ENCODE results near the gene USP10. TPM values are rescaled to one million over a fixed set of nuclear protein-coding genes. Genes with fewer than 3 reads are reported as not detected.

USP10 gene
- total RNA-seq, 1 donor from 2014 or later: 73.4 TPM

- TF ChIP-seq CTCF (conservative IDR thresholded peaks at IDR 0.05; ENCODE audit: low read depth, low read length): no peak
- H3K4me3 ChIP-seq (ENCODE audit: low read depth, low read length): peak within 1 kb of the TSS; percentile 64
- no peak for DNase-seq (ENCODE audit: low read depth)
Measured at GRCh38 chr16:84819644-84820304, 120.0 kb downstream of the USP10 start, which contains the start of gene CRISPLD2. CRISPLD2 (plus strand) TSS chr16:84819985; CDS start chr16:84838496, 18,511 bp downstream.

- H3K4me3 ChIP-seq (ENCODE audit: low read depth, low read length): peak overlapping the region; percentile 64
- TF ChIP-seq CTCF (conservative IDR thresholded peaks at IDR 0.05; ENCODE audit: low read depth, low read length): no peak
- no peak for DNase-seq (ENCODE audit: low read depth)
Measured at GRCh38 chr16:84820305-84820684, 120.5 kb downstream of the USP10 start.

GRCh38 chr16:84820771-84821170 is 121.0 kb downstream of the USP10 start:
- peak overlapping the region; percentile 64 for H3K4me3 ChIP-seq (ENCODE audit: low read depth, low read length)
- no peak for TF ChIP-seq CTCF (conservative IDR thresholded peaks at IDR 0.05; ENCODE audit: low read depth, low read length)
- DNase-seq (ENCODE audit: low read depth): no peak

GRCh38 chr16:84821179-84821578 is 121.4 kb downstream of the USP10 start:
- H3K4me3 ChIP-seq (ENCODE audit: low read depth, low read length): peak overlapping the region; percentile 64
- TF ChIP-seq CTCF (conservative IDR thresholded peaks at IDR 0.05; ENCODE audit: low read depth, low read length): no peak
- no peak for DNase-seq (ENCODE audit: low read depth)

DNA sequence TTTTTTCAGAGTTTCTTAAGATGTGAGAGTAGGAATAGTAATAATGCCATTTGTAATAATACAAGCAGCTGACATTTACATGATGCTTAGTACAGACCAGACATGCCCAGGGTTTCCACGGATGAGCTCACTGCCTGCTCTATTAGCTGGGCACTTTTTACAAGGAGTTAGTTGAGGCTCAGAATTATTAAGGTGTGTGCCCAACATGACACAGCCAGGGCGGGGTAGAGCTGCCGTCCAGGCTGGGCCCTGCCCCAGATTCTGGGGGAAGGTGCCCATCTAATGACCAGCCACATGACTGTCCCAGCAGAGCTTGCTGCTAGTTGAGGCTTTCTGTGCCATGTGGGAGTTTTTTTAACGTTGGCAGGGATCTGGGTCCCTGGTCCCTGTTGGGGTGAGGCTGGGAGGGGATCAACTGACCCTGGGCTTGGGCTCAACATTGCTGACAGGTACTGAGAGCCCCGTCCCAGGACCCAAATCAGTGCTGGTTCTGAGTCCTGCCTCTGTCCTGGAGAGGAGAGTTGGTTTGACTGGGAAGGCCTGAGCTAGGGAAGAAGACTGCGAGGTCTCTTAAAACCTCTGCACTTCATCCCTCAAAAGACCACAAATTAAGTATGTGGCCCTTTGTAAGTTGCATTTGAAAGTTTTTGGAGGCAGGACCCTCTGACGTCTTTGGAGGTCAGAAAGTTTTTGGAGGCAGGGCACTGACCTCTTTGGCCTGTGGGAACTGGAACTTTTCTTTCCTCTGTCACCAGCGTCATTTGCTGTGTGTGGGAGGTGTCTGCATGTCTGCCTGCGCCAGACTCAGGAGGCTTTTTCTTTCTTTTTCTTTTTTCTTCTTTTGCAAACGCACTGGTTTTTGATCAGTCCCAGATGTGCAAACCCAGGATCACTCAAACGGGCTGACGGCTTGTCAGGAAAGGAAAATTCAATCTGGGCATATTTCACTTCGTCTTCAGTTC is 122.2 kb downstream of the USP10 start:
- DNase-seq (ENCODE audit: low read depth): no peak
- H3K4me3 ChIP-seq (ENCODE audit: low read depth, low read length): no peak overlapping the region
- TF ChIP-seq CTCF (conservative IDR thresholded peaks at IDR 0.05; ENCODE audit: low read depth, low read length): no peak

- no peak overlapping the region for H3K4me3 ChIP-seq (ENCODE audit: low read depth, low read length)
- DNase-seq (ENCODE audit: low read depth): no peak
- TF ChIP-seq CTCF (conservative IDR thresholded peaks at IDR 0.05; ENCODE audit: low read depth, low read length): no peak
Measured at GRCh38 chr16:84822990-84823389, 123.2 kb downstream of the USP10 start.
